Medulla oblongata (tissue), 1 donor: ENCODE data around the gene HRH3.

Experiments used
- DNase-seq: peaks from one replicate; pipeline ENCODE4 v3.0.0-alpha.2; 2015; ENCODE audit errors: extremely low spot score

The HRH3 gene

DNA sequence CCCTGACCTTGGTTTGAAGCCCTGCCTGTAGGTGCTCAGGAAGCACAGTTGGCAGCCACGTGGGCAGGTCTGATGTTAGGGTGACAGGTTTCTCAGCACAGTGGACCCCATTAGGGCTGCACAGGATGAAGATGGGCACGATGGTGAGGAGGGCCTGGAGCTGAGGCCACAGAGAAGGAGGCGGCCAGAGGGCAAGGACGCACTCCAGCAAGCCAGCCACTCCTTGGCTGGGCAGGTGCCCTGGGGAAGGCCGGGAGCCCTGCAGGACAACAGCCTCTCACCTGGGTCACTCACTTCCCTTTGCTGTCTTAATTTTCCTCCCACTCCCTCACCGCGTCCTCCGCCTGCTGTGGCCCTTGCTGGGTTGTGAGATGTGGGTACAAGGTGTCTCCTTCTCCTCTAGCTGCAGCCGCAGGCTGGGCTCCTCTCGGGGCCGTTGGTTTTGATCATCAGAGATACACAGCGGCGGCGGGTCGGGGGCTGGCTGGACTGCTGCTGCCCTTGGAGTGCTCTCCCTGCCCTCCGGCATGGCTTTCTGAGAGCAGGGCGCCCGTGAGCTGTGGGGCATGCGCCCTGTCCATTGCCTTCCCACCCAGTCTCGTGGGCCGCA is 23.9 kb upstream of the HRH3 start:
- DNase-seq: no peak

DNA sequence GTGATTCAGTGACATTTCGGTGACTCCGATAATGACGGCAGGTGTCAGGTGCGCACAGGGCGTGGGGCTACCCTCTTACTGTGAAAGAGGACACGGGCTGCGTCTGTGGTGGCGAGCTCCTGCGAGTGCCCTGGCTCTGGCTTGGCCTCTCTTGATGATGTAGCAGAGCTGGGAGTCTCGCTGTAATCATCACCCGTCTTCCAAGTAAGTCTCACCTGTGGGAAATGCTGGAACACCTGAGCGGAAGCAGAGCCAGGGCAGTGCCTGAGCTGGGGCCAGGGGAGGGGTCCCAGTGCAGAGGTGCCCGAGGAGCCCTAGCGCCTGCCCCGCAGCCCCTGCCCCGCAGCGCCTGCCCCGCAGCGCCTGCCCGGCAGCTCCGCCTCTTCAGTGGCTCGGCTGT is 23.0 kb upstream of the HRH3 start:
- no peak for DNase-seq

DNA sequence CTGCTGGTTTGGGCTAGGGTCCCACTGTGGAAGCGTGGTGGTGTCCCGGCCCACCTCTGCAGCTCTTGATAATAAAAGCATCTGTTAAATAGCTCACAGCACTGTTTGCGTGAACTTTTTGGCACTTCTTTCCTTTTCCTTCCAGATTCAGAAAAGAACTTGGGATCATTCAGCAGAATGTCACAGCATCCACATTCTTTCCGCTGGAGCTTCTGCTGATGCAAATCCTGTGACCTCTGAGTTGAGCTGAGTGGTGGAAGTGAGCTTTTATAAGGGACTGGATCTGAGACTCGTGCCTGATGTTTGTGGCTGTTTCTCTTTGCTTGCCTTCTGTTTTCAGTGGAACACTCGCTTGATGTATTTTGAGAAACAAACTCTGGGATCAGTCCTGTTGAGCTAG is 22.1 kb upstream of the HRH3 start:
- DNase-seq: no peak

DNA sequence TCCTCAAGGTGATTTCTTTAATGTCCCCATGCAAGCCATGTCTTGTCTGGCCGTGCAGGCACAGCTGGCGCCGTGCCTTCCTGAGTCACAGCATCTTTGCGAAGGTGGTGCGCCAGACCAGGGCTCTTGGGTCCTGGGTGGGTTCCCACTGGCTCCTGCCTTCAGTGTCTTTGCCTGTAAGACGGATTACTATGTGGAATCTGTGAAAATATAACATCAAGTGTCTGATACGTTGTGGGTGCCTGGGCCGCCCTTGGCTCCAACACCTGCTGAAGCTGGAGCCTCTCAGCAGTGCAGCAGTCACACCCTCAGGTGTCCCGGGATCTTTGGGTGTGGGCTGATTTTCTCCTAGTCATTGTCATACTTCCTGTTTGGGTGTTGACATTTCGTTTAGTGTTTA is 21.4 kb upstream of the HRH3 start:
- no peak for DNase-seq

DNA sequence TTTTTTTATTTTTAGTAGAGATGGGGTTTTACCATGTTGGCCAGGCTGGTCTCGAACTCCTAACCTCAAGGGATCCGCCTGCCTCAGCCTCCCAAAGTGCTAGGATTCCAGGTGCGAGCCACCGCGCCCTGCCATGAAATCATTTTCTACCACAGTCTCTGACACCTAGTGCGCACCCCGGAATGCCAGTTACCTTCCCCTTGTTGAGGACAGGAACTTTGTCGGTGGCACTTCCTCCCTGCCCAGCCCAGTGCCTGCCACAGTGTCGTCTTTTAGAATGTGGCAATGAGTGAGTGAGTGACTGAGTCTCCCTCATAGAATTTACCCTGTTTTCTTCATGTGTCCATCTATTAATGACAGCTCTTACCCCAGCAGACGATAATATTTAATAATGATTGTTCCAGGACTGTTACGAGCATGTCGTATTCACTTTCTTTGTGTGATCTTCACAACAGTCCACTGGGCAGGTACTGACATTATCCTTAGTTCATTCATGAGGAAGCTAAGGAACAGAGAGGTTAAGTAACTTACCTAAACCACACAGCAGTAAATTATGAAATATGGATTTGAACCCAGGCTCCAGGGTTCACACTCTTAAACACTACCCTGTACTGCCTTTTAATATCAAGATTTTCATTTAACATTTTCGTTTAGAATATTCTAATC is 20.1 kb upstream of the HRH3 start:
- DNase-seq: no peak

DNA sequence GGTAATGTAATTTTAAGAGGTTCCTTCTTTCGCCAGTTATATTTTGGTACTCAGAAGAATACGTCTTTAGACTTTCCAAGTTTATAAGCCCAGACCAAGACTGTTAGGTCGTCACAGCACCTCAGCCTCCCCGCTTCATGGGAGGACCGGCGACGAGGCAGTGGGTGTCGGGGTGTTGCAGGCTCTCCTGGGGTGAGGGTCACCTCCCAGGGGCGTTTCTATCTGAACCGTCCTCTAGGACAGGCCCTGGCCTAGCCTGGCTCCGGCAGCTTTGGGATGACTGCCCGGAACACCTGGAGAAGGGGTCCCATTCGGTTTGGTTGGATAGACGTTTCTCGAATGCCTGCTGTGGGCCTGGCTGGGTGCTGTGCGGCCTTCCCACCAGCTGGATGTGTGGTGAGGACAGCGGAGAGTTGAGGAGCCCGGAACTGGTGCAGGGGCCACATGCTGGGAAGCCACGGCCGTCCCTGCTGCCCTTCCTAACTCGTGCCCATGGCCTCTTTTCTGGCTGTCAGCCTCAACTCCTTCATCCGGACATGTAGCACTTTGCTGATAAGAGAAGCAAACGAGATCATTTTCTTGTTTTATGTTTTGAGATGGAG is 19.3 kb upstream of the HRH3 start:
- DNase-seq: no peak

DNA sequence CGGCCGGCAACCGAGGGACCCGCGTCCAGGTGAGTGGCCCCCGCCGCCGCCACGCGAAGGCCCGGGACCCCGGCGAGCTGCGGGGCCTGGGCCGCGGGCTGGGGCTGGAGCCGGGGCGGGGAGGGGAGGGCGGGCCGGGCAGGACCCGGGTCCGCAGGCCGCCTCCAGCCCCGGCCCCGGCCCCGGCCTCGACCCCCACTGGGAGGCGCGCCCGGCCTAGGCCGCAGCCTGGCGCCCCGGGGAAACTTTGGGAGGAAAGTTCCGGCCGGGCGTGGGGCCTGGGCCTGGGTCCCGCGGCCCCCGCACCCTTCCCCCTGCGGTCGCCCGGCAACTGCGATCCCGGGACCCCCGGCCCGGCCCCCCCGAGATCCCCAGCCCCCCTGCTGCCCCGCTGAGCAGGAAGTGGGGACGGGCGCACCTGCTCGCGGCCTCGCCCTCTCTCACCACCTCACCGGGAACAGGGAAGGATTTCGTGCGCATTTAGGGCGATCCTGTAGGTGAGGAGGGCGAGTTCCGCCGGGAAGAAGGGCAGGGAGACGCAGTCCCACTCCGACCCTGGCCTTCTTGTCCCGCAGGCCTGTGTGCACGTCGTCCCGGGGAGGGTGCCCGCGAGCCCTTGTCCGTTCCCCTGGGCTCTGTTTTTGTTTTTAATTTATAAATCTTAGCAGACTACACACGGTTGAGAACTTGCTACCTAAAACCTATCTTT is 18.6 kb upstream of the HRH3 start:
- DNase-seq: no peak

DNA sequence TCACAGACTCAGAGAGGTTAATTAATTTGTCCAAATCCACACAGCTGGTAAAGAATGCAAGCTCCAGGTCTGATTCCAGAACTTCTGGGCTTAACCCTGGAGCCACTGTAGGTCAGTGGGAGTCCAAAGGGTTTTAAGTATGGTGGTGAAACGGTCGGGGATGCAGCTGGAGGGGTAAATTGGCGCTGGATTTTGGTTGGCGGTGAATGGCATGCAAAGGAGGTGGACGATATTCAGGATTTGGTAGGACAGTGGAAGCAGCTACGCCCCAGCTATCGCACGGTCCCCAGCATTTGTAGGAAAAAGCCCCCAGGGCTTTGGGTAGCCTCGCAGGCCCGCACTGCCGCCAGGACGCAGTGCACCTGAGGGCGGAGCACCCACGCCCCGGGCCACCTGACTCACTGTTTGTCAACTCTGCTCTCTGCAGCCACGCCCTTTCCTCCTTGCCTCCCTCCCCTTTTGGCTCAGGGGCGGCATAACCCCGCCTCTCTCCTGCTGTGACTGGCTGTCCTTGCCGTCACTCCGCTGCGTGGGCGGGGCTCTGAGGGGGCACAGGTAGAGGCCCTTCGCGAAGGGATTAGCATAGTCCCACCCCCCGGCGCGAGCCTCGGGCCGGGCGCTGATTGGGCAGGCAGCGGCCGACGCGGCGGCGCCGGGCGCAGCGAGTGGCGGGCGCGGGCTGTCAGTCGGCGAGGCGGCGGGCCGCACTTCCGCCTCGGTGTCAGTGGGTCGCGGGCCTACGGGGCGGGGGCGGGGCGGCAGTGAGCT is 17.9 kb upstream of the HRH3 start, which contains the start of gene OSBPL2:
OSBPL2 (plus strand) TSS at position 721 of the 768 bp plus-strand sequence. CDS start 17,664 bp downstream, outside the sequence.
- peak; percentile 99 for DNase-seq

DNA sequence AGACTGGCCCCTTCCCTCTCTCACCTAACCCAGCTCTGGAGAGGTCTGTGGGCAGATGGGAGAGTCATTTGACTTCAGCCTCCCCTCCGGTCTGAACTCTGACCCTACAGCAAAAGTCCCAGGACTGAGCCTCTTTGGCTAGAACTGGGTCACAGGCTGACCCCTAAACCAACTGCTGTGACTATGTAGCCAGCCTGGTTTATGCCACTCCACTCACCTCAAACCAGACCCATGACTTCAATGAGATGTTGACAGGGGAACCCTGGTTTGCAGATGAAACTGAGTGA is 17.4 kb upstream of the HRH3 start:
- DNase-seq: no peak

DNA sequence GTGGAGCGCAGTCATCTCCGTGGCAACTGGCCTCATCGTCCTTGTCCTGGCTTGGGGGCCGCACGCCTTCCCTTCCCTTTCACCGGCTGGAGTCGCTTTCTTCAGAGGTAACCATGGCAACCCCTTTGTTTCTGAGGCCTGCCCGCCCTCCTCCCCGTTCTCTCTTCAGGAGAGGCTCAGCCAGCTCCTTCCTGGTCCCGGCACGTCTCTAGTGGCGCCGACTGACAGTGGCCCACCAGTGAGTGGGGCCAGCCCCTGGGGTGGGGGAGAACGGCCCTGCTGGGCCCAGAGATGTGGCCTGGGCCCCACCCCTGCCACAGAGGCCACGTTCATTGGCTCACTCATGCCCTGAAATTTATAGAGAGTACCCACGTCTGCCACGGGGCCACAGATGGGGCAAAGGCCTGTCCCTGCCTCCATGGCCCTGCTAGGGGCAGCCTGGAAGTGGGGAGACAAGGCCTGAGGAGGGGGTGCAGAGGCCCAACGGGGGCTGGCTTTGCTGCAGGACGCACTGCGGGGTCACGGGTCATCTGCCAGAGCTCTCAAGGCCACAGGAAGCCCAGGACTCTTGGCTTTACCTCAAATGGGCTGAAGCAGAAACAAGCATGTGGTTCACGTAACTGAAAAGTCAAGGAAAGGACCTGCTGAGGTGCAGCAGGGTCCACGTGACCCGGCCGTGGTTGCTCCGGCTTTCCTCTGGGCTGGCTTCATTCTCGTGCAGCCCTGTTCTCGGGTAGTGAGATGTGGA is 16.9 kb upstream of the HRH3 start:
- DNase-seq: peak; percentile 47

DNA sequence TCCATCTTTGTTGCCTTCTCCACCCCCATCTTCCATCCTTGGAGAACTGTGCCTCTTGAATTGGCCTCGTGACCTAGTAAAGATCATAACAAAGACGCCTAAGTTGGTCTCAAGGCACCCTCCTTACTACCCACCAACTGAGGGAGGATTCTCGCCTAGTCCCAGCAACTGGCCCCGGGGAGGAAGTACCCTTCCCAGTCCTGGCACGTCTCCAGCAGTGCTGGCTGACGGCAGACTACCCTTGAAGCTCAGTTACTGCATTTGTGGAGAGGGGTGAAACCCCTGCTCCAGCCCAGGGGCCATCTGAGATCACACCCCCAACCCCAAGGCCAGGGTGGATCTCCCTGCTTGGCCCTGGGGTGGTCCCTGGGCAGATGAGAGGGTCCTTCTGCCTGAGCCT is 16.1 kb upstream of the HRH3 start:
- DNase-seq: no peak

DNA sequence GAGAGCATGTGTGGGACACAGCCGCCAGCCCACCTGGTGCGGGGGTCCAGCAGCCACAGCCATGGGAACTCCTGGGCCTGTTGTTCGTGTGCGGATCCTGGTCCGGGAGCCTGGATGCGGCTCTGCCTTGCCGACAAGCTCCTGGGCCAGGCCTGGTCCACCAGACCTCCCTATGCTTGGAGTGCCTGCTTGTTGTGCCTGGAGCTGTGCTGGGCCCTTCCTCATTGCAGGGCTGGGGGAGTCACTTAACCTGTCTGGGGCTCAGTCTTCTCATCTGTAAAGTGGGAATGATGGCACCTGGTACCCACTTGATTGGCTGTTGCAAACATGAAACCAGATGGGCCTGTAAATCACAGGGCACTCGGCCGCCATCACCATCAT is 15.7 kb upstream of the HRH3 start:
- no peak for DNase-seq

DNA sequence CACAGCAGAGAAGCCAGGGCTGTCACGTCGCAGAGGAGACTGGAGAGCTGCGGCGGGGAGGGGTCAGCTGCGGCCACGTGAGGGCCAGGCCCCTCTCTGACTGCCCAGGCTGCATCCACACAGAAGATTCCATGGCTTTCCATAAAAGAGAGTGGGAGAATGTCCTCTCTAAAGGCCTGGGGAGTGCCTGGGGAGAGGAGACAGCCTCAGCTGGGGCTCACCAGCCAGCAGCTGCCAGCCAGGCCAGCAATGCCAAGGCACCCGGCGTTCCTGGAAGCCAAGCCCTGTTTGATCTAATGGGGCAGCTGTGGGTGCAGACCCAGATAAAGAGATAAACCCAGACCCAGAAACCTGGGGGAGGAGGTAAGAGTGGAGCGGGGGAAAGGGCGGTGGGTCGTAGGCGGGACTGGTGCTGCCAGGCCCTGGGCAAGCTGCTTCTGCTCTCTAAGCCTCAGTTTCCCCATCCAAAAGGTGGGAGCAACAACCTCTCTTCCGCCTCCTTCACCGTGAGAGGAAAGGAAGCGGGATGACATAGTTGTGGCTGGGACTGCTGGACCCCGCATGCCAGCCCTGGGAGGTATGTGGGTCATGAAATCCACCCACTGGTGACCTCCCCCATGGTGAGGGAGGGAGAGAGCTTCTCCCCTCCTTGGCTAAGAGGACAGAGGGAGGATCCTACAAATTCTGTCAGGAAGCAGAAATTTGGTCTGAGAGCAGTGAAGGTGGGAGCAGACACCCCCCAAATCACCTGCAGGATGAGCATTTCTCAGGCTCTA is 15.1 kb upstream of the HRH3 start:
- DNase-seq: no peak

DNA sequence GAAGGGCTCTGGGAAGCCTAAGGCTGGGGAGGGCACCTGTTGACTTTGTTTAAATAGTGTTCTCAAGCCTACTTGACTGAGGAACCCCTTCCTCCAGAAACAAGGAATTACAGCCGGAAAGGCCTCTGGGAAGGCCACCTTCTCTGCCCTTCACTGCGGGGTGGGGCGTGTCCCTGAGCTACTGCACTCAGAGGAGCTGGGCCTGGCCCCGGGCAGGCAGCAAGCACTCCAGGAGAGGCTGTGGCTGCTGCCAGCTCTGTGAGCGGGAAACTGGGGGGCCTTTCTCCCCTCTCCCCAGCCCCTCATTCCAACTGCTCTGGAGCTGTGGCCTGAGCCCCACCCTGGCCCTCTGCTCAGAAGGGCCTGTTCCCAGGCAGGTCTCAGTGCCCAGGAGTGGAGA is 14.3 kb upstream of the HRH3 start:
- DNase-seq: no peak

DNA sequence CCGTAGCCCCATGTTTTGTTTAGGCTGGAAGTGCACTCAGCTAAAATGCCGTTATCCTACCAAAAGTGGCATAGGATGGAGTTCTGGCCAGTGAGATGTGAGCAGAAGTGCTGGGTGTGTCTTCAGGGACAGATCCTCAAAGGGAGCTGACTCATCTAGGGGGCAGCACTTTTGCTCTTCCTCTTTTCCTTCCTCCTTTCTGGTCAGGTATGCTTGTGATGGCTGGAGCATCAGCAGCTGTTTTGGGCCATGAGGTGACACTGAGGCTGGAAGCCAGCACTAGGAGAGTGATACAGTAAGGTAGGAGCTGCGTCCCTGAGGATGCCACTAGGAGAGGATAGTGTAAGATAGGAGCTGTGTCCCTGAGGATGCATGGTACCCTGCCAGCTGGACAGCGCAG is 13.6 kb upstream of the HRH3 start:
- no peak for DNase-seq

DNA sequence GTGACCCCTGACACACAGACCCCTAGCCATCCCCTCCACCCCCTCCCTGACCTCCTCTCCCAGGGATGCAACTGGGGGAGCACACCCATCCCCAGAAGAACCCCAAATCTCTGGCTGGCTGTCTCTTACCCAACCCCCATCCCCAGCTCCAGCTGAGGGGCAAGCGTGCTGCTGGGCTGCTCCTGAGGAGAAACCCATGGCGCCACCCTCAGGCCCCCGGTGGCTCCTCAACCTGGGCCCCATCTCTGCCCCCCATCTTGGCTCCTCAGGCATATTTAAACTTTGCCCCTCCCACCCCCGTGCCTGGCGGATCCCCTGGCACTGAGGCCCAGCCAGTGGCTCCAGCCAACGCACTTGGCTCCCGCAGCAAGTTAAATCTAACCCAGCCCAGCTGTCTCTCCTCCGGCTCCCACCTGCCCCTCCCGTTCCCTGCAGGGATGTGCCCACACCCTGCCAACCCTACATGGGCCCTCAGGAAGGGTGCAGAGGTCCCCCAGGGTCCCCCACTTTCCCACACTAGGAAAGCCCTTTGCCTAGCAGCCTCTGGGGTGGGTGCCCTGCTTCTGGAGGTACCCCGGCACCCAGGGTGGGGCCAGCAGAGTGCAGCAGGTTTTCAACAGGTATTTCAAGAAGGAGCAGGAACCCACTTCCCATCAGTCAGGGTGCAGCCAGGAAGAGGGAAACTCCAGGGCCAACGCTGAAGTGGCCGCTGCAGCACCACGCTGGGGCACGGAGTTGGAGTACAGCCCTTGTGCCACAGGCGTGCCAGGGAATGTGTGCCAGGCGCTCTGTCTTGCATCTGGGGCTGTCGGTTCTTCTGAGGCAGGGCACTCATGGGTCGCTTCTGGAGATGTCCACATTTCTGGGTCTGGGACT is 12.9 kb upstream of the HRH3 start:
- no peak for DNase-seq

DNA sequence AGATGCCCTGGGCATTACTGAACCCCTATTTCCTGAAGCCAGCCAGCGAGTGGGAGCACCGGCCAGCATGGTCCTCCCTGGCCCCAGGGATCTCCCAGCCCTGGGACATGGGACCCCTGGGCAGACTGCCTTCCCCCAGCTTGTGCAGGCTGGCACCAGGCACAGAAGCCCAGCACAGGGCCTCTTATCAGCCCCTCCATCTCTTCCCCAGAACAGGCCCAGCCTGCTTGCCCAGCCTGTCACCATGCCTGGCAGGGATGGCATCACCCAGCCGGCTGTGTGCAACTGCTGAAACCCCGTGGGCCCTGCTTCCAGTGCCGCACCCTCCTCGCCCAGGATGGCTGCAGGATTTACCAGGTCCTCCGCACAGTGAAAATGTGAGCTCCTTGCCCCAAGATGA is 12.1 kb upstream of the HRH3 start:
- DNase-seq: no peak

DNA sequence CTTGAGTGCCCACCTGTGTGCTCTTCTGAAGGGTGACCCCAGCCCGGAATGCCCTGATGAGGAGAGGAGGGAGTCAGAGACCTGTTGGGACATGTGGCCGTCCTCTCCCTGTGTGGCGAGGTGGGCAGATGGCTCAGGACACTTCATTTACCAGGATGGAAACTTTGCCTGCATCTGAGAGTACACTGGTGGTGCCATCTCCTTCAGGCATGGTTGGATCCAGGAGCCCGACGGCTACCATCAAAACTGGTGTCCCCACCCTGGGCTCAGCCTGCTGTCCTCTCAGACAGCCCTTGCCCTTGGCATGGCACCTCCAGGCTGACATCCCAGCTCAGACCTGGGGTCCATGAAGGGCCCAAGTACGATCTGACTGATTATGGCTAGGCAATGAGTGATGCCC is 11.2 kb upstream of the HRH3 start:
- DNase-seq: no peak

DNA sequence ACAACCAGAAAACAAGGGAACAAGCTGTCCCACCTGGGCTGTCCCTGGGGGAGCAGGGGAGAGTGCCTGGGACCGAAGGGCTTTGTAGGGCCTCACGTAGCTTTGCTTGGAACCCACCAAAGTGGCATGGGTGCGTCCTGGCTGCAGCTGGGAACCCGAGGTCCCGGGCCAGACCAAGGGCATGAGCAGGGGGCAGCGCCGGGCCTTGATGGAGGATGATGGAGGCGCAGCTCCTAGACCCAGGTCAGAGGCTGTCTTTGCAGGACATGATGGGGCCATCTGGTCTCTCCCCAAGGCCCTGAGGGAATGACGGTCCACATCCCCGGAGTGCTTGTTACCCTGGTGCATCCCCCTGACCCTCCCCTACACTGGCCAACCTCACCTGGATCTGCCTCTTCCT is 10.6 kb upstream of the HRH3 start:
- no peak for DNase-seq

DNA sequence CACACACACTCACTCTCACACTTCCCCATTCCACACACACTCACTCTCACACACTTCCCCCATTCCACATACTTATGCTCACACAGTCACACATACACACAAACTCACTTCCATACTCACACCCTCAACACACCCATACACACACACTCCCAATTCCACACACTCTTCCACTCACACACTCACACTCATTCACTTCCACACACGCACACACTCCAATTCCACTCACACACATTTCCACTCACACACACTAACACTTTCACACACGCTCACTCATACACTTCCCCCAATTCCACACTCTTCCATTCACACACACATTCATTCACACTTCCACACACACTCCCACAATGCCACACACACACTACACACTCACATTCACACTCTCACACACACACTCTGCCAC is 10.2 kb upstream of the HRH3 start:
- DNase-seq: no peak
